SK-N-SH treated with all-trans-retinoic acid at 6 μM for 48 hours (cell line): Measurements from ENCODE around the gene CREB3L2.

Experiments
- ATAC-seq: fragments of 200-7000 bp; cut with Tn5 transposase; 3 replicates; pipeline ENCODE4 v1.9.1; 2020; ENCODE audit warnings: mild to moderate bottlenecking, moderate library complexity
- ARNTL ChIP-seq: fragments of 450-650 bp; formaldehyde crosslinking; IDR thresholded peaks from 2 replicates; pipeline ENCODE4 v1.5.0; 2020; ENCODE audit warnings: low read depth, mild to moderate bottlenecking, moderate library complexity, borderline replicate concordance
- BACH2 ChIP-seq: fragments of 250-450 bp; sonication (Bioruptor Pico); IDR thresholded peaks from 2 replicates; pipeline ENCODE4 v1.9.0; 2021; ENCODE audit warnings: mild to moderate bottlenecking, borderline replicate concordance
- CREB5 ChIP-seq: fragments of 250-450 bp; sonication (Bioruptor Pico); IDR thresholded peaks from 2 replicates; pipeline ENCODE4 v1.5.1; 2020; ENCODE audit warnings: low read depth, mild to moderate bottlenecking, moderate library complexity
- CSDC2 ChIP-seq: fragments of 250-450 bp; sonication (Bioruptor Pico); IDR thresholded peaks from 2 replicates; pipeline ENCODE4 v1.5.0; 2020; ENCODE audit warnings: mild to moderate bottlenecking, moderate library complexity
- CSRNP3 ChIP-seq: fragments of 250-450 bp; sonication (Bioruptor Pico); IDR thresholded peaks from 2 replicates; pipeline ENCODE4 v1.5.1; 2021; ENCODE audit warnings: mild to moderate bottlenecking, moderate library complexity
- ESRRG ChIP-seq: fragments of 250-450 bp; sonication (Bioruptor Pico); IDR thresholded peaks from 2 replicates; pipeline ENCODE4 v1.6.1; 2021; ENCODE audit warnings: mild to moderate bottlenecking
- GLIS3 ChIP-seq: fragments of 250-450 bp; sonication (Bioruptor Pico); IDR thresholded peaks from 2 replicates; pipeline ENCODE4 v1.5.0; 2020; ENCODE audit warnings: mild to moderate bottlenecking, moderate library complexity
- ISL1 ChIP-seq: fragments of 250-450 bp; sonication (Bioruptor Pico); IDR thresholded peaks from 2 replicates; pipeline ENCODE4 v2.1.2; 2022; ENCODE audit warnings: mild to moderate bottlenecking, moderate library complexity
- OSR1 ChIP-seq: fragments of 250-450 bp; sonication (Bioruptor Pico); IDR thresholded peaks from 2 replicates; pipeline ENCODE4 v1.8.0; 2022; ENCODE audit warnings: moderate library complexity, mild to moderate bottlenecking, inconsistent platforms
- POU6F1 ChIP-seq: fragments of 250-450 bp; sonication (Bioruptor Pico); IDR thresholded peaks from 2 replicates; pipeline ENCODE4 v1.8.0; 2021; ENCODE audit warnings: low read depth, mild to moderate bottlenecking, moderate library complexity, borderline replicate concordance
- PPARA ChIP-seq: fragments of 250-450 bp; sonication (Bioruptor Pico); IDR thresholded peaks from 2 replicates; pipeline ENCODE4 v1.5.0; 2020; ENCODE audit warnings: mild to moderate bottlenecking, borderline replicate concordance
- SNAI2 ChIP-seq: fragments of 250-450 bp; sonication (Bioruptor Pico); IDR thresholded peaks from 2 replicates; pipeline ENCODE4 v1.5.0; 2020; ENCODE audit warnings: mild to moderate bottlenecking, moderate library complexity
- TCF4 ChIP-seq: fragments of 250-450 bp; sonication (Bioruptor Pico); IDR thresholded peaks from 2 replicates; pipeline ENCODE4 v1.8.0; 2021; ENCODE audit warnings: mild to moderate bottlenecking, moderate library complexity, borderline replicate concordance
- TOX ChIP-seq: fragments of 250-450 bp; sonication (Bioruptor Pico); IDR thresholded peaks from 2 replicates; pipeline ENCODE4 v1.8.0; 2021; ENCODE audit warnings: mild to moderate bottlenecking, moderate library complexity, borderline replicate concordance
- TSHZ2 ChIP-seq: fragments of 250-450 bp; sonication (Bioruptor Pico); IDR thresholded peaks from 2 replicates; pipeline ENCODE4 v1.5.0; 2020; ENCODE audit warnings: mild to moderate bottlenecking, moderate library complexity
- ZC3H10 ChIP-seq: fragments of 250-450 bp; sonication (Bioruptor Pico); IDR thresholded peaks from 2 replicates; pipeline ENCODE4 v1.5.1; 2021; ENCODE audit warnings: mild to moderate bottlenecking, moderate library complexity
- ZFP3 ChIP-seq: fragments of 250-450 bp; sonication (Bioruptor Pico); IDR thresholded peaks from 2 replicates; pipeline ENCODE4 v1.5.0; 2020; ENCODE audit warnings: mild to moderate bottlenecking, moderate library complexity
- ZFP30 ChIP-seq: fragments of 450-650 bp; formaldehyde crosslinking; IDR thresholded peaks from 2 replicates; pipeline ENCODE4 v1.5.0; 2022; ENCODE audit warnings: mild to moderate bottlenecking, moderate library complexity
- ZNF565 ChIP-seq: fragments of 450-650 bp; formaldehyde crosslinking; conservative IDR thresholded peaks from 2 replicates; pipeline ENCODE4 v1.5.0; 2020; ENCODE audit warnings: low read depth, mild to moderate bottlenecking, moderate library complexity
- ZNF70 ChIP-seq: fragments of 450-650 bp; formaldehyde crosslinking; IDR thresholded peaks from 2 replicates; pipeline ENCODE4 v1.5.0; 2020; ENCODE audit warnings: mild to moderate bottlenecking, moderate library complexity
- ZNF8 ChIP-seq: fragments of 450-650 bp; formaldehyde crosslinking; IDR thresholded peaks from 2 replicates; pipeline ENCODE4 v1.5.0; 2020; ENCODE audit warnings: mild to moderate bottlenecking, moderate library complexity

CREB3L2 gene

GRCh38 chr7:137948083-137948844 is 53.6 kb downstream of the CREB3L2 start:
- TF ChIP-seq ZC3H10 (CRISPR knock-in tag): no peak
- TF ChIP-seq TSHZ2 (CRISPR knock-in tag): no peak
- no peak for TF ChIP-seq CSRNP3 (CRISPR knock-in tag)
- no peak for TF ChIP-seq ESRRG (CRISPR knock-in tag)
- TF ChIP-seq TOX: no peak
- no peak for TF ChIP-seq ISL1 (CRISPR knock-in tag)
- no peak for TF ChIP-seq BACH2
- TF ChIP-seq ZNF8 (CRISPR knock-in tag): no peak
- no peak for TF ChIP-seq GLIS3 (CRISPR knock-in tag)
- TF ChIP-seq PPARA (CRISPR knock-in tag): no peak
- TF ChIP-seq TCF4 (CRISPR knock-in tag): no peak
- TF ChIP-seq, all 23 proteins: peak for 0
- ATAC-seq: no peak

GRCh38 chr7:137947046-137947445 is 54.8 kb downstream of the CREB3L2 start:
- TF ChIP-seq GLIS3 (CRISPR knock-in tag) (no peak), CREB5 (CRISPR knock-in tag) (no peak), ZNF565 (CRISPR knock-in tag) (no peak), ZNF70 (CRISPR knock-in tag) (no peak), ZFP3 (CRISPR knock-in tag) (no peak), BACH2 (no peak), ZFP30 (CRISPR knock-in tag) (no peak), POU6F1 (CRISPR knock-in tag) (no peak), TOX (no peak), TCF4 (CRISPR knock-in tag) (no peak), ZC3H10 (CRISPR knock-in tag) (no peak), SNAI2 (no peak), CSDC2 (no peak), TSHZ2 (CRISPR knock-in tag) (no peak), ZNF8 (CRISPR knock-in tag) (no peak), ISL1 (CRISPR knock-in tag) (no peak), ESRRG (CRISPR knock-in tag) (no peak), OSR1 (CRISPR knock-in tag) (no peak), ARNTL (CRISPR knock-in tag) (no peak)
- no peak for ATAC-seq
